NCI-H2171 (cell line): ENCODE results near the gene DIP2B.
"Not testable (repeated sequence)": the region's sequence is repeated elsewhere in the genome, so short reads cannot be mapped to it uniquely, and the experiment has no call there.

Source experiments
- DNase-seq: peaks from one replicate; lab custom pipeline; 2025; lab: John Stamatoyannopoulos, UW

Gene DIP2B

DNA sequence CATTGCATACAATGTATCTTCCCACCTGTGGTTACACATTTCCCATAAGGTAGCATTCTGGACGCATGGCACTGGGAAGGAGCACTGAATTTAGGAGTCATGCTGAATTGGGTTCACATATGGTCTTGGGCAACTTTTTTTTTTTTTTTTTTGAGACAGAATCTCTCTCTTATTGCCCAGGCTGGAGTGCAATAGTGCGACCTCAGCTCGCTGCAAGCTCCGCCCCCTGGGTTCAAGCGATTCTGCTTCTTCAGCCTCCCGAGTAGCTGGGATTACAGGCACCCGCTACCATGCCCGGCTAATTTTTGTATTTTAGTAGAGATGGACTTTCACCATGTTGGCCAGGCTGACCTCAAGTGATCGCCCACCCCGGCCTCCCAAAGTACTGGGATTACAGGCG, 13.3 kb downstream of the DIP2B start:
- DNase-seq: no peak

DNA sequence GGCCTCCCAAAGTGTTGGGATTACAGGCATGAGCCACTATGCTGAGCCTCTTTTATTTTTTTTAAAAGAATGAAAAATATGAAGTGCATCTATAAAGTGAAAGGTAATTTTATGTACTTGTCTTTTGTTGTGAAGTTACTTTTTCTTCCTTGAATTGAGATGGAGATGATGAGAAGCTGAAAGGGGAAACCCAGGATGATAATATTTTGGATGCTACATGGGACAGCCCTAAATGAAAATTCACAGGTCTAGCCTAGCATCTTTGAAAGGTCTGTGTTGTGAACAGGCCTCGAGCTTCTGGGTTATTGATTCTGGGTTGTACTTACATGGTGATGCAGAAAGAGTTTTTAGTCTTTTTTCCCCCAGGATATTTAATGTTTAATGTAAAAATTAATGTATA, 14.6 kb downstream of the DIP2B start:
- no peak for DNase-seq

DNA sequence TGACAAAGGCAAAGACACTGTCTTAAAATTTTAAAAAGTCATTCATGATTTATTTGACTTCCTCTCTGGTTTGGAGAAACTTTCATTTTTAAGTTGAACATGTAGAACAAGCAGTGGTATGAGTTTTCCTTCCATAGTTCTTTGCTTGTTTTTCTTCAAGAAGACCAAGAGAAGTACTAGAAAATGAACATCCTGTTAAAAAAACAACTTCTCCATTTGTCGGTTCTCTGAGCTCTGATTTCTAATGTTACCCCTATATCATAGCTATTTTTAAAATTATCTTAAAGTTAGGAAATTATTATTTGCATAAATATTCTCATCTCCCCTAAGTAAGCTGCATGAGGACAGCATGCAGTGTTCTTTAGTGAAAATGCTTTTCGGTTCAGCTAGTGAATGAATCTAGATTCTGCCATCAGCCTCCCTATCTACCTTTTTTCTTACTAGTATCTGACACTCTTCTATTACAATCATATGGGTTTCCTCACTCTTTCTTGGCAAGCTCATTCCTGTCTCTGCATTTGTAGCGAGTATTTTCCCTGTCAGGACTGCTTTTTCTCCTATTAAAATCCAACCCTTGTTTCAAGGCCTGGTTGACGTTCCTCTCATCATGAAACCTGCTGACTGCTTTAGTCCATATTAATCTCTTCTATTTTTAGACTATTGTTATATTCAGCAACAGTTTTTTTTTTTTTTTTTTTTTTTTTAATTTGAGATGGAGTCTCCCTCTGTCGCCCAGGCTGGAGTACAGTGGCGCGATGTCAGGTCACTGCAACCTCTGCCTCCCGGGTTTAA, 15.8 kb downstream of the DIP2B start:
- no peak for DNase-seq

DNA sequence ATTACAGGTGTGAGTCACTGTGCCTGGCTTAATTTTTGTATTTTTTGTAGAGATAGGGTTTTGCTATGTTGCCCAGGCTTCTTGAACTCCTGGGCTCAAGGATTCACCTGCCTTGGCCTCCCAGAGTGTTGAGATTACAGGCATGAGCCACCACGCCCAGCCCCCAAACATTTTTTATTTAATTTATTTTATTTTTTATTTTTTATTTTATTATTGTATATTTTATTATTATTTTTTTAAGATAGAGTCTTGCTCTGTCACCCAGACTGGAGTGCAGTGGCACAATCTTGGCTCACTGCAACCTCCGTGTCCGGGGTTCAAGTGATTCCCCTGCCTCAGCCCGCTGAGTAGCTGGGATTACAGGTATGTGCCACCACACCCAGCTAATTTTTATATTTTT, 17.0 kb downstream of the DIP2B start:
- DNase-seq: not testable (repeated sequence)

DNA sequence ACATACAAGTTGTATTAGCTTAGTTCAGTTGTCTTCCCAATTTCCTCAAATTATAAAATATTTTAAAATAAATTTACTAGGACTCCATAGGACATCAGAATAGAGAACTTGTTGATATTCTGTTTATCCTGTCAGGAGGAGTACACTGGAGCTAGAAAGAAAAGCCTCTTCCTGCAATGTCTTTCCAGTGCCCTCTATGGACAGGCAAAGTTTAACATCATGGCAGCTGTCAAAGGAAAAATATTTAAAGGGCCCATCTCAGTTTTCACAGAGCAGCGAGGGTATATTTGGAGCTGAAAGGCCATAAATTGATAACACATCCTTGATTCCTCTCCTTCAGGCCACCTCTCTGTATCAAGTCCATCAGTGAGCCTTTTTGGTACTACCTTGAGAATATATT, 19.0 kb downstream of the DIP2B start:
- no peak for DNase-seq

DNA sequence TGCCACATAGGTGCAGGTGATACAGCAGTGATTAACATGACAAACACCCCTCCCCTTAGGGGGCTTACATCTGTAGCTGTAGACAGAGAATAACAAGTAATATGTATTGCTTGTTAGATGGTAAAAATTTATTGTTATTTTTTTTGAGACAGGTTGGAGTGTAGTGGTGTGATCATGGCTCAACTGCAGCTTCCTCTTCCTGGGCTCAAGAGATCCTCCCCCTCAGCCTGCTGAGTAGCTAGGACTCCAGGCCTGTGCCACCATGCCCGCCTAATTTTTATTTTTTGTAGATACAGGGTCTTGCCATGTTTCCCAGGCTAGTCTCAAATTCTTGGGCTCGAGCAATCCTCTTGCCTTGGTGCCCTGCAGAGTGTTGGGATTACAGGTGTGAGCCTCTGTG, 19.8 kb downstream of the DIP2B start:
- DNase-seq: no peak

DNA sequence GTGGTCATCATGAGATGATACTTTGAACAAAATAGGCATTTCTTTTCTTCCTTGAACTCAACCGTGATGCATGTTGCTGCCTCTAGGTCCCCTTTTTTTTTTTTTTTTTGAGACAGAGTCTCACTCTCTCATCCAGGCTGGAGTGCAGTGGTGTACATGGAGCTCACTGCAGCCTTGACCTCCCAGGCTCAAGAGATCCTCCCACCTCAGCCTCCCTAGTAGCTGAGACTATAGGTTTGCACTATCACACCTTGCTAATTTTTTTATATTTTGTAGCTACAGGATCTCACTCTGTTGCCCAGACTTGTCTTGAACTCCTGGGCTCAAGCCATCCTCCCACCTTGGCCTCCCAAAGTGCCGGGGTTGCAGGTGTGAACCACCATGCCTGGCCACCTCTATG, 20.6 kb downstream of the DIP2B start:
- no peak for DNase-seq

DNA sequence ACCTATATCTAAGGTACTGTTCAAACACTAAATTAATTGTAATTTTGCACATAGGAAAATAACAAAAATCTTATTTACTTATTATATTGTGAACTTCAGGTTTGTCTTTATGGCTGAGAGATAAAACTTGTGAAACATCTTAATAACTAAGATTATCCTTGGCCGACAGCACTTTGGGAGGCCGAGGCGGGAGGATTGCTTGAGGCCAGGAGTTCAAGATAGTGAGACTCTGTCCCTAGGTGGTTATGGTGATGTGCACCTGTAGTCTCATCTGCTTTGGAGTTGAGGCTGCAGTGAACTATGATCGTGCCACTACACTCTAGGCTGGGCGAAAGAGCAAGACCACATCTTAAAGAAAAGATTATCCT, 22.6 kb downstream of the DIP2B start:
- no peak for DNase-seq

DNA sequence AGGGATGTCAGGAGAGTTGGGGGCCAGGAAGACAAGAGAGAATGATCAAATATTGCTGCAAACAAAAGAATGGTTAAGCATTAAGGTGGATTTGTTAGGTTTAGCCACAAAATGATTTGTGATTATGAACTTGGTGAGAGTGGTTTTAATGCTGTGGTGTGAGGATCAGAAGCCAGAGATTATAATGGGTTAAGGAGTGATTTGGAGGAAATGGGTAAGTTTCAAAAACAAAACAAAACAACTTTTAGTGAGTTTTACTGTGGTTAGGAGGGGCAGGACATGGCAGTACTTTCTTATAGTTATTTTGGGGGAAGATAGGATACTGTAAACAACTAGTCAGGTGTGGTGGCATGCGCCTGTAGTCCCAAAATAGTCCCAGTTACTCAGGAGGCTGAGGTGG, 24.0 kb downstream of the DIP2B start:
- DNase-seq: no peak

DNA sequence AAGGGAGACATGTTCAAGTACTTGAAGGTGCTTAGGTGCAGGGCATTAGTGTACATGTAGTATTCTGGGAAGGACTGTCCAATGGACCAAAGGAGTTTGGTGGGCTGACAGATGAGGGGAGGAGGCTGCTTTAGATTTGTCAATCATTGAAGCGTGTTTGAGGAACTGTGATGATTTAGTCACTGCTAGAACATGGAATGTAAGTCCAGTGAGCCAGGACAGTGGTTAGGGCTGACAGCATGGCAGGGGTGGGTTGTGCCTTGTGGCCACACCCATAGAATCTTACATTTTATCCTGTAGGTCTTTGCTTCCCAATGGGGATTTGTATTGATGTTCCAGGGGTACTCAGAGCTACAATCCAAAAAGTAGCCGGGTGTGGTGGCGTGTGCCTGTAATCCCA, 24.6 kb downstream of the DIP2B start:
- DNase-seq: no peak

DNA sequence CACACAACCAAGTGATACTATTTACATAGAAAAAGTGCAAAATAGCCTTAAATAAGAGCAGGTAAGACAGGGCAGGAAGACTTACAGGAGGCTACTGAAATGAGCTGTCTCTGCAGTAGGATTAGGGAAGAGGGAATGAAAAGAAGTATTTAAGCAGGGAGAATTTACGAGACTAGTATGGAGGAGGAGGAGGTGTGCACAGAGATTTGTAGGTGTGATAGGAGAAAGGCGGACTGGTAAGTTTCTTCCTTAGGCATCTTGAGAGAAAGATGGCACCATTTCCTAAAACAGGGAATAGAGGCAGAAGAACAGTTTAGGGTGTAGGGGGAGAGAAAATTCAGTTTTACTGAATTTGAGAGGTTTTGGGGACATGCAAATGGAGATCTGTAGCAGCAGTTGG, 25.7 kb downstream of the DIP2B start:
- DNase-seq: no peak

DNA sequence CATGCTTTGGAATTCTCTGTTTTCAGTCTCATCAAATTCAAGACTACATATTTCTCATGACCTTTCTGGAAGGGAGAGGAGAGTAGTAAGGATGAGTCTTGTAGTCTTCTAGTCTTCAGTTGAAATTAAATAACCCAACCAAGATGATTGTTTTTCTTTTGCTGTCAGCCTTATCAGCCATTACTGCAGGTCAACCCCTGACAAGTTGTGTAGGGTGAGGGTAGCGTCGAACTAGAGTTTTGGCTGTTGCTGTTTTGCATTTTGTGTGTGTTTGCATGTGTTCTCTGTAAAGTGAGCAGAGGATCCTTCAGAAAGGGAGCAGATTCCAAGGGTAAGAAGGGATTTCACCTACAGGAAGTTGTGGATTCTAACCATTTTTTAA, 28.4 kb downstream of the DIP2B start:
- DNase-seq: no peak

DNA sequence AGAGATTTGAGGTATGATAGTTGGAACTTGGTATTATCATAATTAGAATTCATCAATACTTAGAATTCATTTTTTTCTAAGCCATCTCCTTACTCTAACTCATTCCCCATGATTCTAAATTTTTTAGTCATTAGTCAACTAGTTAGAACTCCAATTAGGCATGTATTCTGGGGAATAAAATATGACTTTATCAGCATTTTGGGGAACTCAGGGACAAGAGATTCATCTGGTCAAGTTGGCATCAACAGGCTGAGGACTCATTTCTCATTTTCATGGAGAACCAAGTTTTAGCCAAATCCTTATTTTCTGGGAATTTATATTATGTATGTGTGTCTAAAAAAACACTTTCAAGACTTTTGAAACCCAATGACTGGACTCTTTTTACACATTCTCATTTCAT, 29.2 kb downstream of the DIP2B start:
- DNase-seq: no peak

DNA sequence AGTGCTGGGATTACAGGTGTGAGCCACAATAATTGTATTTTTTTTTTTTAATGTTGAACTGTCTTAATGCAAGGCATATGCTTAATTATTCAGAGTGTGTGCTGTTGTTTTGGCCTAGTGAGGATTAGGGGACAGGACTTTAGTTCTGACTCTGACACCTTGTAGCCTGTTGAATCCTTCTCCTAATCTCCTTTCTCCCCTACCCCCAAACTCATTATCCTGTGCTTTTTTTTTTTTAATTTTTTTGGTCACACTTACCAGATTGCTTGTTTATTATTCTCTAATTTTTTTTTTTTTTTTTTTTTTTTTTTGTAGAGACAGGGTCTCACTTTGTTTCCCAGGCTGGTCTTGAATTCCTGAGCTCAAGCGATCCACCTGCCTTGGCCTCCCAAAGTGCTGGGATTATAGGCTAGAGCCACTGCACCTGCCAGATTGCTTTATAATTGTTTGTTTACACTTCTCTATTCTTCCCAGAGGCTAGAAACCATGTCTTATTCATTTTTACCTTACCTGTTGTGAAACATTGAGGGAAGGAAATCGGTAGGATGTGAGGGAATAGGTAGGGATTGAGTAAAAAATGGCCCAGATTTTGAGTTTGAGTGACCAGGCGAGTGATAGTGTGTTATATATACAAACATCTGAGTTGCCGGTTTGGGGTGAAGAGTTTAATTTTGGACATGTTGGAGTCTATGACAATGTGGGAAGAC, 32.2 kb downstream of the DIP2B start:
- no peak for DNase-seq

DNA sequence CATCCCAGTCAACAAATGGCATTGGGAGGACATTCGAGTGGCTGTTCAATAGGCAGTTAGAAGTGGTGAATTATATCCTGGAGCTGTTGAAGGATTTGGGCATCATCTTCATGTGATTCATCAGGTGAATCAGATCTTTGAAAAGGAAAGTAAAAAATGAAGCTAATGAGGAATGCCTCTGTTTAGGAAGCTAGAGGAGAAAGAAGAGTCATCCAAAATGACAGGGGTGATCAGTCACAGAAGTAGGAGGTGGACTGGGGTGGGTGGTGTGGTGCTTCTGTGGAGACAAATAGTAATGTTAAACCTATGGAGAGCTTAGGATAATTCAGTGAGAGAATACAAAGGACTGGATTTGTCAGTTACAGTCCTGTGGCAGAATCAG, 32.7 kb downstream of the DIP2B start:
- no peak for DNase-seq

DNA sequence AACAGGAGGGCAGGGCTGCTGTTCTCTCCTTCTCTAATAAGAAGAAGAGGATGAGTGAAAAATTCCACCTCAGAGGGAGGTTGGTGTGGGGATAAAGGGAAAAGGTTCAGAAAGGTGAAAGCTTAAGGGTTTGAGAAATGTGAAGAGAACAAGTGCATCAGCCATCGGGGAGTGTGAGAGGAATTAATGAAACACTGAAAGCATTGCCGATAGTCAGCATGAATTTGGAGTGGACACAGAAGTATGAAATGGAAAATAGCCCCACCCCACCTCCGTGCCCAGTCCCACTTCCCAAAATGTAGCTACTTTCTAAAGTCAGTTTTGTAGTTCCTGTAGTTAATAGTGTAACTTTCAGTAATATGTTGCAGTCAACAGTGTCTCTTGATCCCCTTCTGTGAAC, 33.4 kb downstream of the DIP2B start:
- DNase-seq: no peak

DNA sequence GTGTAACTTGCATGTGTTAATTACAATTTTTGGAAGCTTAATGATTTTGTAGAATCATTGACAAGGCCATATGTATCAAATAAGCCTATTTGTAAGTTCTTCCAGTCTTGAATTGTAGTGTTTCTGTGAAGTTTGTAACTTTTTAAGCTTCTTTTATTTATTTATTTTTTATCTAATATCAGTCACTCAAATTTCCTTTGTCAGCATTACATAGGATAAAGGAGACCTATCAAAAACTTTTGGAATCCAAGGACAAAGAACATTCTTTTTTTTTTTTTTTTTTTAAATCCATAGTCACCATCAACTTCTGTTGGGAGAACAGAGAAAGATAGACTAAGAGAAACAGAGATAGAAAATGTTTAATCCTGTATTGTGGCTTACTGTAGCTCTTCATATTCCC, 36.4 kb downstream of the DIP2B start:
- no peak for DNase-seq

DNA sequence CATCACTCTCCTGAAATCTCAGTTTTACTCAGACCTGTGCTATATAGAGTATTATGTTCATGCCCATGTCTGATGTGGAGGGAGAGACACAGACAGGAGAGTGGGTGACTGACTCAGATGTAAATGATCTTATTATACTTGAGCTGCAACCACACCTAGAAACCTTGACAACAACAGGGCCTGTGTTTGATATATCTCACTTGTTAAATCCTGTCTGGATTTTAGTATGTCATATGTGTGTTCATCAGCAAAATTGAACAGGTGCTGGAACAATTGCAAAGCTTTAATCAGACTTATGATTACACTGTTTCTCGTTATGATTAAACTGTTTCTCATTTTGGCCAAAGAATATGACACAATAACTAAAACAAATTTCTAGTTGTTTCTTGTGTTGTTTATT, 37.7 kb downstream of the DIP2B start:
- no peak for DNase-seq

DNA sequence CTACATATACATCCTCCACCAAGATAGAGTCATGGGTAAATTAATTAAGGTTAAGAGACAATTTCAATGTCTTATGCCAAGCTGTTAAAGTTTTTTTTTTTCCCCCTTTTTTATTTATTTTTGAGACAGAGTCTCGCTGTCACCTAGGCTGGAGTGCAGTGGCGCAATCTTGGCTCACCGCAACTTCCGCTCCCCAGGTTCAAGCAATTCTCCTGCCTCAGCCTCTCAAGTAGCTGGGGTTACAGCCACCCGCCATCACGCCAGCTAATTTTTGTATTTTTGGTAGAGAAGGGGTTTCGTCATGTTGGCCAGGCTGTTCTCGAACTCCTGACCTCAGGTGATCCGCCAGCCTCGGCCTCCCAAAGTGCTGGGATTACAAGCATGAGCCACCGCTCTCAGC, 38.4 kb downstream of the DIP2B start:
- not testable (repeated sequence) for DNase-seq

DNA sequence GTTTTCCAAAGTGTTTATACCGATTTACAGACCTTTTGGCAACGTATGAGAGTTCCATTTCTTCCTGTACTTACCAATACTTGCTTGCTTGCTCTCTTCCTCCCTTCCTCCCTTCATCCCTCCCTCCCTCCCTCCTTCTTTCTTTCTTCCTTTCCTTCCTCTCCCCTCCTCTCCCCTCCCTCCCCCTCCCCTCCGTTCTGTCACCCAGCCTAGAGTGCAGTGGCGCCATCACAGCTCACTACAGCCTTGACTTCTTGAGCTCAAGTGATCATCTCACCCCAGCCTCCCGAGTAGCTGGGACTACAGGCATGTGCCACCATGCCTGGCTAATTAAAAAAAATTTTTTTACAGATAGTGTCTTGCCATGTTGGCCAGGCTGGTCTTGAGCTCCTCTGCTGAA, 40.4 kb downstream of the DIP2B start:
- DNase-seq: no peak

DNA sequence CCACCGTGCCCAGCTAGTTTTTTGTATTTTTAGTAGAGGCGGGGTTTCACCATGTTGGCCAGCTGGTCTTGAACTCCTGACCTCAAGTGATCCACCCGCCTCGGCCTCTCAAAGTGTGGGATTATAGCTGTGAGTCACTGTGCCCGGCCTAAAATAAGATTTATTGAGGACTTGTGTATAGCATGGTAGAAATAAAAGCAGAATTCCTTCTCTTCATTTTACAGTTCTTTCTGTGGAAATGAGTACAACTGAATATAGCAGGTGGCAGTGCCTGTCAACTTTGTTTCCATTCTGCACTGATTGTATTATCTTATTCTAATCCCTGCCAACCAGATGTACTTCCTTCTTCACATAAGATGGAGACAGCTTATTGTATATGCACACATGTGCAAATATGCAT, 41.0 kb downstream of the DIP2B start:
- DNase-seq: no peak

DNA sequence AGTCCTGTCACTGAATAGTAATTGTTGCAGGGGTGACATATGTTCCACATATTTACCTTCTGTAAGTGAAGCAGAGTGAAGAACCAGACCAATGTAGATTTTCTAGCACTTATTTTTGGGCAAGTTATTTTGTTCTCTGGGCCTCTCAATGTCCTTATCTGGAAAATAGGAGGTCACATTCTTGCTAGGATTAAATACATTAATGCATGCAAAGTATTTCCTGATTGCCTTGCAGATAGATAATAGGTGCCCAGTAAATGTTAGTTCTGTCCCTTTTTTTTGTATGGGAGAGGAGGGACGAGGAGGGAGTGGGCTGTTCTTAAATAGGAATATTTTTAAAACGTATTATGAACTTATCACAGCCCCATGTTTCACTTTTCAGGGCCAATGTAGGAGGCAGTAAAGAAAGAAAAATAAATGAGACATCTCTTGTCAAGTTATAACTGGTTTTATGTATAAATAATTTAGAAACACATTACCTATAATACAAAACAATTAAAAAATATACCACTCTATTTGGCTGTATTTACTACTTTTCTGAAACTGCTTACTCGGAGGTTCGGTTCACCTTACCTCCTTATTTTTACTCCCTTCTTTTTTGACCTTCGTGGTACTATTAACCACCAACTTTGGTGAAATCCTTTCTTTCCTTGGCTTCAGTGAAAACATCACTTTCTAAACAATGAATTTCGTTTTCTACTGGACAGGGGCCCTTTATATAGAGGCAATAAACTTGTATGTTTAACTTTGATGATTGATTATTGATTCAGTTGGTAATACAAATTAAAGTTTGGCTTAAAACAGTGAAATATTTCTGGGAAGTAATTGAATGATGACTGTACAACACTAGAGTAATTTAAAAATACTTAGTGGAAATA, 41.9 kb downstream of the DIP2B start:
- DNase-seq: no peak

DNA sequence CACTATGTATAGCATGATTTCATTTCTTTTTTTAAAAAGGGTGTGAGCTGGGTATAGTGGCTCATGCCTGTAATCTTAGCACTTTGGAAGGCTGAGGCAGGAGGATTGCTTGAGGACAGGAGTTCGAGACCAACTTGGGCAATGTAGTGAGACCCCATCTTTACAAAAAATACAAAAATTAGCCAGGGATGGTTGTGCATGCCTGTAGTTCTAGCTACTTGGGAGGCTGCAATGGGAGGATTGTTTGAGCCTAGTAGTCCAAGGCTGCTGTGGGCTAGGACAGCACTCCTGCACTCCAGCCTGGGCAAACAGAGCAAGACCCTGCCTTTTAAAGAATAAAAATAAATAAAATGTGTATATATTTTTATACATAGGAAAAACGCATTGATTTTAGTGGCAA, 43.0 kb downstream of the DIP2B start:
- no peak for DNase-seq
